Breast epithelium (tissue), 4 donors: Measurements from ENCODE around the gene ANKS1A. TPM values are rescaled to one million over a fixed set of nuclear protein-coding genes. Genes with fewer than 3 reads are reported as not detected.

ENCODE experiments used
- DNase-seq, 2 donors: peaks; one replicate each; pipeline ENCODE4 v3.0.0-alpha.2; 2019; ENCODE audit warnings: low spot score in 2 of 2
- H3K27ac ChIP-seq, 2 donors: fragments of 200-600 bp; sonication (generic) in 1 of 2; one replicate each; pipeline ENCODE4 v1.5.1; 2016 to 2019; ENCODE audit warnings: mild to moderate bottlenecking in 1 of 2
- H3K27me3 ChIP-seq, 2 donors: fragments of 200-600 bp; sonication (generic) in 1 of 2; one replicate each; pipeline versions ENCODE4 v1.5.1 to v1.6.0; 2017 to 2019; ENCODE audit warnings: control low read depth in 1 of 2, mild to moderate bottlenecking in 1 of 2
- H3K36me3 ChIP-seq: fragments of 200-600 bp; one replicate; pipeline ENCODE4 v1.5.1; 2019
- H3K4me1 ChIP-seq, 2 donors: fragments of 200-600 bp; sonication (generic); one replicate each; pipeline ENCODE4 v1.5.1; 2016 to 2019; ENCODE audit warnings: control low read depth in 1 of 2
- H3K4me3 ChIP-seq, 3 donors: fragments of 200-600 bp; sonication (generic); 1 replicate in 2 of 3; 2 replicates in 1 of 3; pipeline ENCODE4 v1.5.1; 2016 to 2019; ENCODE audit warnings: mild to moderate bottlenecking in 3 of 3, moderate library complexity in 2 of 3
- H3K9me3 ChIP-seq, 2 donors: fragments of 200-600 bp; sonication (generic) in 1 of 2; one replicate each; pipeline ENCODE4 v1.5.1; 2016 to 2019; ENCODE audit warnings: control low read depth in 1 of 2
- CTCF ChIP-seq, 3 donors: fragments of 450-650 bp; IDR thresholded peaks; one replicate each; pipeline ENCODE4 v1.5.1; 2016 to 2017; ENCODE audit warnings: antibody characterized with exemption in 3 of 3, mild to moderate bottlenecking in 3 of 3, moderate library complexity in 3 of 3
- POLR2A ChIP-seq: fragments of 450-650 bp; IDR thresholded peaks from one replicate; pipeline ENCODE4 v1.6.1; 2016; ENCODE audit warnings: antibody characterized with exemption, mild to moderate bottlenecking, moderate library complexity
- POLR2AphosphoS5 ChIP-seq, 3 donors: sonication (generic); formaldehyde crosslinking; IDR thresholded peaks; one replicate each; pipeline ENCODE4 v1.6.1; 2017; ENCODE audit warnings: antibody characterized with exemption in 3 of 3
- intact Hi-C: fragments of 100-400 bp; cut with DNase I; formaldehyde crosslinking; loops from one replicate; pipeline ENCODE4 v1.15.1; 2023; ENCODE audit warnings: low total_unique reads
- total RNA-seq, 3 donors: library from RNA; depleted of rRNA; stranded (reverse); fragments of >200 nt; gene quantifications; one replicate each; pipeline ENCODE4 v1.1.0, GENCODE V29; 2016

Gene ANKS1A
- total RNA-seq, 3 donors from 2014 or later: 18.2 to 26.5 (median 23.4) TPM

- no peak overlapping the region for H3K4me3 ChIP-seq
- no peak for DNase-seq
- TF ChIP-seq POLR2A: no peak
- no peak for TF ChIP-seq POLR2AphosphoS5 (IDR thresholded peaks at IDR 0.05)
- no peak for TF ChIP-seq CTCF (IDR thresholded peaks at IDR 0.05)
- no peak overlapping the region for H3K27ac ChIP-seq
- H3K27me3 ChIP-seq: no peaks in the 10 kb centered on the region
- intact Hi-C loops: no loop called here
- no peaks in the 10 kb centered on the region for H3K36me3 ChIP-seq
- no peaks in the 10 kb centered on the region for H3K4me1 ChIP-seq
- H3K9me3 ChIP-seq: no peaks in the 10 kb centered on the region
Observed at GRCh38 chr6:34964564-34964963, 75.5 kb downstream of the ANKS1A start.

GRCh38 chr6:34967461-34967860 lies 78.4 kb downstream of the ANKS1A start:
- TF ChIP-seq POLR2AphosphoS5 (IDR thresholded peaks at IDR 0.05): no peak
- no peak for TF ChIP-seq POLR2A
- TF ChIP-seq CTCF (IDR thresholded peaks at IDR 0.05): no peak
- Histone ChIP-seq H3K27ac (no peak overlapping the region), H3K9me3 (no peaks in the 10 kb centered on the region), H3K36me3 (no peaks in the 10 kb centered on the region), H3K4me3 (no peak overlapping the region), H3K4me1 (no peaks in the 10 kb centered on the region), H3K27me3 (no peaks in the 10 kb centered on the region)
- intact Hi-C loops: no loop called here
- DNase-seq: no peak

GRCh38 chr6:34969662-34970265 lies 80.7 kb downstream of the ANKS1A start:
- intact Hi-C loops: no loop called here
- DNase-seq: no peak
- Histone ChIP-seq H3K36me3 (no peaks in the 10 kb centered on the region), H3K4me3 (no peak overlapping the region), H3K27me3 (no peaks in the 10 kb centered on the region), H3K9me3 (no peaks in the 10 kb centered on the region), H3K4me1 (no peaks in the 10 kb centered on the region), H3K27ac (no peak overlapping the region)
- no peak for TF ChIP-seq CTCF (IDR thresholded peaks at IDR 0.05)
- no peak for TF ChIP-seq POLR2A
- TF ChIP-seq POLR2AphosphoS5 (IDR thresholded peaks at IDR 0.05): no peak

GRCh38 chr6:34970488-34970887 lies 81.4 kb downstream of the ANKS1A start:
- no peaks in the 10 kb centered on the region for H3K4me1 ChIP-seq
- H3K27ac ChIP-seq: no peak overlapping the region
- intact Hi-C loops: no loop called here
- H3K9me3 ChIP-seq: no peaks in the 10 kb centered on the region
- no peaks in the 10 kb centered on the region for H3K27me3 ChIP-seq
- no peaks in the 10 kb centered on the region for H3K36me3 ChIP-seq
- DNase-seq: no peak
- TF ChIP-seq CTCF (IDR thresholded peaks at IDR 0.05) (no peak), POLR2AphosphoS5 (IDR thresholded peaks at IDR 0.05) (no peak), POLR2A (no peak)
- H3K4me3 ChIP-seq: no peak overlapping the region

GRCh38 chr6:34970957-34971356 lies 81.9 kb downstream of the ANKS1A start:
- TF ChIP-seq CTCF (IDR thresholded peaks at IDR 0.05) (no peak), POLR2A (no peak), POLR2AphosphoS5 (IDR thresholded peaks at IDR 0.05) (no peak)
- Histone ChIP-seq H3K36me3 (no peaks in the 10 kb centered on the region), H3K27ac (no peak overlapping the region), H3K9me3 (no peaks in the 10 kb centered on the region), H3K4me1 (no peaks in the 10 kb centered on the region), H3K27me3 (no peaks in the 10 kb centered on the region), H3K4me3 (no peak overlapping the region)
- DNase-seq: no peak
- intact Hi-C loops: no loop called here
